Measurements from ENCODE around the gene C20orf141.
"Not testable (repeated sequence)": the region's sequence is repeated elsewhere in the genome, so short reads cannot be mapped to it uniquely, and the experiment has no call there.

C20orf141 gene

GRCh38 chr20:2814587-2815051 lies at the start of gene C20orf141:
C20orf141 (plus strand) TSS chr20:2814987; CDS start chr20:2815185, 198 bp downstream.
- peak; percentile 69 for DNase-seq

GRCh38 chr20:2767768-2768631 lies 46.8 kb upstream of the C20orf141 start:
- no peak for DNase-seq

GRCh38 chr20:2768632-2769015 lies 46.2 kb upstream of the C20orf141 start:
- no peak for DNase-seq

GRCh38 chr20:2770091-2770490 lies 44.7 kb upstream of the C20orf141 start:
- DNase-seq: not testable (repeated sequence)

GRCh38 chr20:2771631-2772080 lies 43.1 kb upstream of the C20orf141 start:
- DNase-seq: no peak

- no peak for DNase-seq
Observed at GRCh38 chr20:2773812-2774211, 41.0 kb upstream of the C20orf141 start.

- no peak for DNase-seq
Observed at GRCh38 chr20:2775139-2775538, 39.6 kb upstream of the C20orf141 start.

GRCh38 chr20:2778602-2779321 lies 36.0 kb upstream of the C20orf141 start:
- no peak for DNase-seq

GRCh38 chr20:2780948-2781347 lies 33.8 kb upstream of the C20orf141 start:
- peak; percentile 51 for DNase-seq

- DNase-seq: no peak
Observed at GRCh38 chr20:2783908-2784566, 30.8 kb upstream of the C20orf141 start.

- no peak for DNase-seq
Observed at GRCh38 chr20:2793471-2793870, 21.3 kb upstream of the C20orf141 start.

- no peak for DNase-seq
Observed at GRCh38 chr20:2794202-2794748, 20.5 kb upstream of the C20orf141 start.

GRCh38 chr20:2794866-2795447 lies 19.8 kb upstream of the C20orf141 start:
- DNase-seq: no peak

GRCh38 chr20:2795451-2795850 lies 19.3 kb upstream of the C20orf141 start:
- no peak for DNase-seq

- no peak for DNase-seq
Observed at GRCh38 chr20:2796011-2796660, 18.7 kb upstream of the C20orf141 start.

GRCh38 chr20:2797136-2797983 lies 17.4 kb upstream of the C20orf141 start:
- no peak for DNase-seq

- no peak for DNase-seq
Observed at GRCh38 chr20:2798095-2798805, 16.5 kb upstream of the C20orf141 start.

- DNase-seq: no peak
Observed at GRCh38 chr20:2798814-2799213, 16.0 kb upstream of the C20orf141 start.

GRCh38 chr20:2799271-2799670 lies 15.5 kb upstream of the C20orf141 start:
- DNase-seq: no peak

Measured in RPMI8226 (cell line).